22Rv1 (cell line): ENCODE results near the gene PDHX.

ENCODE experiments used
- CTCF ChIP-seq: fragments of 450-650 bp; IDR thresholded peaks from 2 replicates; pipeline ENCODE4 v1.5.1; 2017; ENCODE audit warnings: mild to moderate bottlenecking
- ZFX ChIP-seq: fragments of 450-650 bp; IDR thresholded peaks from 2 replicates; pipeline ENCODE4 v1.6.1; 2017; ENCODE audit warnings: antibody characterized with exemption, borderline replicate concordance

GRCh38 chr11:34890812-34891211 lies 25.6 kb upstream of the PDHX start:
- TF ChIP-seq CTCF (peak; percentile 43), ZFX (no peak)
